Fibroblast of villous mesenchyme (primary cell): ENCODE results near the gene INAVA. TPM values are rescaled to one million over a fixed set of nuclear protein-coding genes. Genes with fewer than 3 reads are reported as not detected.
"Not testable (repeated sequence)": the region's sequence is repeated elsewhere in the genome, so short reads cannot be mapped to it uniquely, and the experiment has no call there.

ENCODE experiments used
- DNase-seq: peaks from one replicate; pipeline ENCODE4 v3.0.0-alpha.2; 2010; ENCODE audit warnings: low read depth
- H3K4me3 ChIP-seq: 2 replicates; pipeline ENCODE4 v1.5.1; 2011; ENCODE audit warnings: low read depth, mild to moderate bottlenecking, low read length
- total RNA-seq: library from RNA; depleted of rRNA; stranded (reverse); fragments of >200 nt; gene quantifications from 2 replicates; pipeline ENCODE4 v1.2.3, GENCODE V29; 2012
- TF ChIP-seq, protein P1 (sequence below): IDR thresholded peaks from 2 replicates; pipeline ENCODE4 v1.5.1; 2012; ENCODE audit warnings: low read depth, mild to moderate bottlenecking, low read length; ENCODE audit not compliant: insufficient read depth

The INAVA gene
- total RNA-seq, 1 donor: not detected

DNA sequence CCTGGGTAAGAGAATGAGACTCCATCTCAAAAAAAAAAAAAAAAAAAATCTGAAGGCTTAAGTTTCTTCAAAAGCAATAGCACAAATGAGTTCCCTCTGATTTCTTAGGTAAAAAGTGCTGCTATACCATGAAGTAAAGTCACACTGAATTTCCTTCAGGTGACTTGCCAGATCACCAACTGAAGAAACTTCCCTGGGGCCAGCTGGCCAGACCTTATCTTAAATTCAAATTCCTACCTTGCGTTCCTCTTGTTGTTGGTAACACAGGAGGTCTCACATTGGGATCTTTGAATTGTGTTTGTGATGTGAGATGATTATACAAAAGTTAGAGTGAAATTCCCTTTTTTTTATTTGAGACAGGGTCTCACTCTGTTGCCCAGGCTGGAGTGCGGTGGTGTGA is 11.8 kb downstream of the INAVA start:
- no peak for DNase-seq
- no peak overlapping the region for H3K4me3 ChIP-seq
- TF ChIP-seq, protein P1, sequence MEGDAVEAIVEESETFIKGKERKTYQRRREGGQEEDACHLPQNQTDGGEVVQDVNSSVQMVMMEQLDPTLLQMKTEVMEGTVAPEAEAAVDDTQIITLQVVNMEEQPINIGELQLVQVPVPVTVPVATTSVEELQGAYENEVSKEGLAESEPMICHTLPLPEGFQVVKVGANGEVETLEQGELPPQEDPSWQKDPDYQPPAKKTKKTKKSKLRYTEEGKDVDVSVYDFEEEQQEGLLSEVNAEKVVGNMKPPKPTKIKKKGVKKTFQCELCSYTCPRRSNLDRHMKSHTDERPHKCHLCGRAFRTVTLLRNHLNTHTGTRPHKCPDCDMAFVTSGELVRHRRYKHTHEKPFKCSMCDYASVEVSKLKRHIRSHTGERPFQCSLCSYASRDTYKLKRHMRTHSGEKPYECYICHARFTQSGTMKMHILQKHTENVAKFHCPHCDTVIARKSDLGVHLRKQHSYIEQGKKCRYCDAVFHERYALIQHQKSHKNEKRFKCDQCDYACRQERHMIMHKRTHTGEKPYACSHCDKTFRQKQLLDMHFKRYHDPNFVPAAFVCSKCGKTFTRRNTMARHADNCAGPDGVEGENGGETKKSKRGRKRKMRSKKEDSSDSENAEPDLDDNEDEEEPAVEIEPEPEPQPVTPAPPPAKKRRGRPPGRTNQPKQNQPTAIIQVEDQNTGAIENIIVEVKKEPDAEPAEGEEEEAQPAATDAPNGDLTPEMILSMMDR: no peak

DNA sequence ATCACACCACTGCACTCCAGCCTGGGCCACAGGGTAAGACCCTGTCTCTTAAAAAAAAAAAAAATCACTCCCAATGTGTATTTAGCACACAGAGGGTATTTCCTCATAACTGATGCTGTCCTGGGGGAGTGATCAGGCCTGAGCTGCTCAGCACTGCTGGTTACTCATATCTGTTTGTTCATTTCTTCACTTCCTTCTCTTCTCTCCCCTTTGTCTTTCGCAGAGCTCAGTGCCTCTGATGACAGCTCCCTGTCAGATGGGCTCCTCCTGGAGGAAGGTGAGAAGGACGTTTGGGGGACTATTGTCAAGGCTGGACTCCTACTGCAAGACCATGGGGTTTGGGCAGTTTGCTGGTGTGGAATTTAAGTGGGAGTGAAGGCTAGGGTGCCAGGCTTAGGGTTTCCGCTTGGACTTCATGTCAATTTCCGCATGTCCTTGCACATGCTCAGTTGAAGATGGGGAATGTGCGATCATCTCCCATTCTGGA is 13.0 kb downstream of the INAVA start:
- H3K4me3 ChIP-seq: no peak overlapping the region
- TF ChIP-seq, protein P1: no peak
- no peak for DNase-seq

DNA sequence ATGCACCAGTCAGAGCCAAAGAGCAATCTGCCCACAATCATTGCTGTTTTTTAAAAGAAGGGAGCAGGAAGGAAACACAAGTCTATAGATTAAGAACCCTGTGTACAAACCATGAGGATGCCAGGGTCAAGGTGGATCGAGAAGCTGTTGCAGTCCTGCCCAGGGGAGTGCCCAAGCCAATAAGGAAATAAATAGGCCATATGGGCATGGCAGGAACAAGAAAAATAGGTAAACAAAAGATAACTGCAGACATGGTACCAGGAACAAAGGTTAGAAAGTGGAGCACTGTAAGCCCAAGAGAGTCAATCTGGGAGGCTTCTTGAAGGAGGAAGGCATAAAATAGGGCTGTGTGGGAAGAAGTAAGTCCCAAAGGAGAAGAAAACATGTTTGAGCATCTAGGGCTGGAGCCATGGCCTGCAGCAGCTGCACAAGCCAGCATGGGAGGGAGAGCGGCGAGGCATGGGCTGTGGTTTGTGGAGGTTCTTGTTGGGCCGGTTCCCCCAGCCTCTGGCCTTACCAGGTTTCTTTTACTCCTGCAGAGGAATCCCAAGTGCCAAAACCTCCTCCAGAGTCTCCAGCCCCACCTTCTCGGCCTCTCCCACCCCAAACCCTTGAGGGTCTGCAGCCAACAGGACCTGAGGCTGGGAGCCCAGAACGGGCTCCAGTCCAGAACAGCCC is 13.6 kb downstream of the INAVA start:
- no peak for DNase-seq
- TF ChIP-seq, protein P1: no peak
- H3K4me3 ChIP-seq: no peak overlapping the region

DNA sequence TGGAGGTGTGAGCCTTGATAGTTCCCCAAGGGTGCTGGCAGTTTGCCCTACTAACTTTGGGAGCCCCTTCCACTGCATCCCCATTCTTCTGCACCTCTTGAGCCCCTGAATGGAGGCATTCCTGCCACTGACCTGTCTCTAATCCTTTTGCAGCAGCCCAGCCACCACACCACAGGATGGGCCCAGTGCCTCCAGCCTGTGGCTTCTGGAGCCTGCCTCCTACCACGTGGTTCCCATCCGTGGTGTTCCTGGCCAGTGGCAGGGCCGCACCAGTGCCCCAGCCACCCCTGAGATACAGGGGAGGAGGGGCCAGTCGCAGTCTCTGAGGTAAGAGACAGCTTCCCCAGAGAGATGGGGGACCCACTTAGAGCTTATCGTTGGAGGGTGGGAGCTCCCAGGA is 14.4 kb downstream of the INAVA start:
- TF ChIP-seq, protein P1: no peak
- DNase-seq: no peak
- no peak overlapping the region for H3K4me3 ChIP-seq

DNA sequence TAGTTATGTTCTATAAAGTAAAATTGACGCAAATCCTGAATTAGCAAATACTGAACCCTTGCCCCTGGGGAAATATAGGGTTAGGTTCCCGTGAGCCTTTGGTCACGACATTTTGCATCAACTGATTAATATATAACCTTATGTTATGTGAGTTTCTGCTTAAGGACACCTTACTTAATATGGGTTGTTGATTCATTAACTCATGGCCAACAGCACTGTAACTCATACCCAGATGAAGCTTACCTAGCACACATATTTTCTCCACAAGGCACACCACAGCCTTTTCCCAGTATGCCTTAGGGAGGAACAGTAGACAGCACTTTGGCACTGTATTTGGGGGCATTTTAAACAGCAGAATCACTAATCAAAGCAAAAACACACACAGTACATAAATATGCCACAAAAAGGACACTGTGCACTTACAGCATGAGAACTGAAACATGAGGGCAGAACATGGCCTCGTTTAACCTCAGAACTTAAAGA is 15.1 kb downstream of the INAVA start:
- no peak overlapping the region for H3K4me3 ChIP-seq
- DNase-seq: no peak
- TF ChIP-seq, protein P1: no peak

DNA sequence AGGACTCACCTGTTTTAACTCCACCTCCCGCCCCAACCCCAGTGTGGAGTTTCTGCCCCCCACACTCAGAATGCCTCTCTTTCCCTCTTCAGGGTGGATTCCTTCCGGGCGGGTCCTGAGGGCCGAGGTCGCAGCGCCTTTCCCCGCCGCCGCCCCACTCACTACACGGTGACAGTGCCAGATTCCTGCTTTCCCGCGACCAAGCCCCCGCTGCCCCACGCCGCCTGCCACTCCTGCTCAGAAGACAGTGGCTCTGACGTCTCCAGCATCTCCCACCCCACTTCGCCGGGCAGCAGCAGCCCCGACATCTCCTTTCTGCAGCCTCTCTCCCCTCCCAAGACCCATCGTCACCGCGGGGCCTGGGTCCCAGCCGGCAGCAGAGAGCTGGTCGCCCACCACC is 16.7 kb downstream of the INAVA start:
- TF ChIP-seq, protein P1: no peak
- no peak overlapping the region for H3K4me3 ChIP-seq
- no peak for DNase-seq

DNA sequence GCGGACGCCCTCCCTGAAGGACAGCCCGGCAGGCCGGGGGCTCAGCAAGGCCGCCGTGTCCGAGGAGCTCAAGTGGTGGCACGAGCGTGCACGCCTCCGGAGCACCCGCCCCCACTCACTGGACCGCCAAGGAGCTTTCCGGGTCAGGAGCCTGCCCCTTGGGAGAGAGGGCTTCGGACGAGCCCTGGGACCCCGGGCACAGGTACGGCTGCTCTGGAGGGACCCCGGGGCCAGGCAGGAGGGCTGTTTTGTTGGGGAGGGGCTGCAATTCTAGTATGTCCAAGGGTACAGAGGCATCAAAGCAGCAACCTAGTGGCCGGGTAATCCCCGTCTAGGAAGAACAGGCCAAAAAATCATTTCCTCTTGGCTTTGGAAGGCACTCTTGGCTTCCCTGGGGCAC is 17.2 kb downstream of the INAVA start:
- DNase-seq, H3K4me3 ChIP-seq: not testable (repeated sequence)
